ENCODE measurements around the gene GRID1.

GRID1 gene

GRCh38 chr10:86017841-86018734 is 348.5 kb downstream of the GRID1 start:
- DNase-seq = no peak

- no peak for DNase-seq
These were observed 353.0 kb downstream of the GRID1 start for GRCh38 chr10:86013568-86013967.

- no peak for DNase-seq
These were observed 359.4 kb downstream of the GRID1 start for GRCh38 chr10:86007171-86007570.

- no peak for DNase-seq
These were observed 362.3 kb downstream of the GRID1 start for GRCh38 chr10:86004337-86004736.

- no peak for DNase-seq
These were observed 363.4 kb downstream of the GRID1 start for GRCh38 chr10:86003201-86003621.

GRCh38 chr10:86001521-86001920 is 365.1 kb downstream of the GRID1 start:
- no peak for DNase-seq

- DNase-seq = no peak
These were observed 369.1 kb downstream of the GRID1 start for GRCh38 chr10:85997544-85997943.

- DNase-seq = peak in 1 of 2 experiments; percentile 4
These were observed 370.8 kb downstream of the GRID1 start for GRCh38 chr10:85995791-85996190.

GRCh38 chr10:85993840-85994507 is 372.6 kb downstream of the GRID1 start:
- no peak for DNase-seq

- DNase-seq = no peak
These were observed 373.5 kb downstream of the GRID1 start for GRCh38 chr10:85993140-85993539.

- DNase-seq = no peak
These were observed 374.3 kb downstream of the GRID1 start for GRCh38 chr10:85992324-85992723.

GRCh38 chr10:85986777-85987176 is 379.8 kb downstream of the GRID1 start:
- DNase-seq = no peak

- DNase-seq = no peak
These were observed 383.5 kb downstream of the GRID1 start for GRCh38 chr10:85983051-85983450.

GRCh38 chr10:85979598-85979997 is 387.0 kb downstream of the GRID1 start:
- no peak for DNase-seq

- no peak for DNase-seq
These were observed 387.8 kb downstream of the GRID1 start for GRCh38 chr10:85978566-85979358.

- no peak for DNase-seq
These were observed 389.0 kb downstream of the GRID1 start for GRCh38 chr10:85977642-85978041.

GRCh38 chr10:85976267-85976793 is 390.3 kb downstream of the GRID1 start:
- DNase-seq = no peak

- no peak for DNase-seq
These were observed 395.1 kb downstream of the GRID1 start for GRCh38 chr10:85971494-85971893.

- DNase-seq = no peak
These were observed 399.0 kb downstream of the GRID1 start for GRCh38 chr10:85967594-85967993.

GRCh38 chr10:85961479-85962067 is 405.0 kb downstream of the GRID1 start:
- DNase-seq = no peak

- no peak for DNase-seq
These were observed 405.5 kb downstream of the GRID1 start for GRCh38 chr10:85961073-85961472.

- no peak for DNase-seq
These were observed 407.4 kb downstream of the GRID1 start for GRCh38 chr10:85959239-85959638.

GRCh38 chr10:85950921-85951320 is 415.7 kb downstream of the GRID1 start:
- DNase-seq = no peak
